ENCODE data around the gene HIRA.

DNA sequence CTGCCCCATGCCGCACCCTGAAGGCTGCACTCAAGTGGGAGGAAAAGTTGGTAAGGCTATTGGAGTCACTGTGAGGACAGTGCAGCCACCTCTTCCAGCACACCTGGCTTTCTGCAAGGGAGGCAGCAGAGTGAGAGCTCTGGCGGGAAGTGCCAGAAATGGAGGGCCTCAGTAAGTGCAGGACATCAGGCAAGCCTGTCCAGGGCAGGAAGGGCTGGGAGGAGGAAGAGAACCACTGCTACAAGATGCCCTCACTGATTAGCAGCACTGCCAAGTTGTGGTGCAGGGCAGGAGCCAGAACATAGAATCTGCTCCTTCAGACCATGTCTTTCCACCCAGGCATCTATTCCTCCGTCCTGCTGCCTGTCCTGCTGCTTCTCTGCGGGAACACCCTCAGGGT is 78.8 kb downstream of the HIRA start:
- TF ChIP-seq, protein P1, sequence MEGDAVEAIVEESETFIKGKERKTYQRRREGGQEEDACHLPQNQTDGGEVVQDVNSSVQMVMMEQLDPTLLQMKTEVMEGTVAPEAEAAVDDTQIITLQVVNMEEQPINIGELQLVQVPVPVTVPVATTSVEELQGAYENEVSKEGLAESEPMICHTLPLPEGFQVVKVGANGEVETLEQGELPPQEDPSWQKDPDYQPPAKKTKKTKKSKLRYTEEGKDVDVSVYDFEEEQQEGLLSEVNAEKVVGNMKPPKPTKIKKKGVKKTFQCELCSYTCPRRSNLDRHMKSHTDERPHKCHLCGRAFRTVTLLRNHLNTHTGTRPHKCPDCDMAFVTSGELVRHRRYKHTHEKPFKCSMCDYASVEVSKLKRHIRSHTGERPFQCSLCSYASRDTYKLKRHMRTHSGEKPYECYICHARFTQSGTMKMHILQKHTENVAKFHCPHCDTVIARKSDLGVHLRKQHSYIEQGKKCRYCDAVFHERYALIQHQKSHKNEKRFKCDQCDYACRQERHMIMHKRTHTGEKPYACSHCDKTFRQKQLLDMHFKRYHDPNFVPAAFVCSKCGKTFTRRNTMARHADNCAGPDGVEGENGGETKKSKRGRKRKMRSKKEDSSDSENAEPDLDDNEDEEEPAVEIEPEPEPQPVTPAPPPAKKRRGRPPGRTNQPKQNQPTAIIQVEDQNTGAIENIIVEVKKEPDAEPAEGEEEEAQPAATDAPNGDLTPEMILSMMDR (IDR thresholded peaks at IDR 0.05) = no peak
- TF ChIP-seq POLR2A (IDR thresholded peaks at IDR 0.05) = no peak
